Measurements from ENCODE around the gene LCP2. TPM values are rescaled to one million over a fixed set of nuclear protein-coding genes. Genes with fewer than 3 reads are reported as not detected.

Gene LCP2
- total RNA-seq, 6 donors from 2014 or later, result 43.0 to 148 (median 68.6) TPM

- 49 to 85% methylated on average over 3 of the region's 3 CpGs for WGBS, 2 donors
- peaks cover 15 to 51% (median 30%) of the 10 kb centered on the region in 4 donors for H3K4me1 ChIP-seq
- H3K27me3 ChIP-seq, result no peaks in the 10 kb centered on the region
- TF ChIP-seq POLR2A (IDR thresholded peaks at IDR 0.05), result peak in 1 of 4 donors; percentile 46
- TF ChIP-seq CTCF (IDR thresholded peaks at IDR 0.05), result no peak
- no peak for TF ChIP-seq EP300 (IDR thresholded peaks at IDR 0.05)
- peak; percentile 22 to 58 for TF ChIP-seq POLR2AphosphoS5 (IDR thresholded peaks at IDR 0.05)
- H3K36me3 ChIP-seq, result no peaks in the 10 kb centered on the region
- H3K4me3 ChIP-seq, result no peak overlapping the region
- no peaks in the 10 kb centered on the region for H3K9me3 ChIP-seq
- DNase-seq, result peak in 1 of 2 donors; percentile 78
- peak; percentile 62 to 73 for ATAC-seq (ENCODE audit: low FRiP score in 2 of 2)
- peak overlapping the region in 2 of 4 donors; percentile 26 to 74 for H3K27ac ChIP-seq
Observed at GRCh38 chr5:170312666-170313065, 15.1 kb upstream of the LCP2 start.

DNA sequence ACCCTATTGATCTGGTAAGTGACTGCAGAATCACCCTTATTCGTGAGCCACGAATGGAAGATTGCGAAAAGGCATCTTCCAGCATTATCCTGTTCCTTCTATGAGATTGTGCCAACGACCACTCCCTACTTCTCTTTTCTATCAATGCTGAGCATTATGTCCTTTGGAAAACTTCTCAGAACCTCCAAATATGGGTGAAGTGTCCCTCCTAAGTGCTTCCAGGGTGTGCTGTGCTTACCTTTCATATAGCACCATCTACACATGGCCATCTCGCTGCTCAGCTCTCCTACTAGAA is 14.7 kb upstream of the LCP2 start:
- H3K27ac ChIP-seq, result peak overlapping the region in 3 of 4 donors; percentile 16 to 74 (median 26)
- H3K4me3 ChIP-seq, result no peak overlapping the region
- WGBS, 2 donors, result 83 to 88% methylated on average over 5 of the region's 5 CpGs
- no peak for TF ChIP-seq POLR2A (IDR thresholded peaks at IDR 0.05)
- no peak for TF ChIP-seq EP300 (IDR thresholded peaks at IDR 0.05)
- no peak for TF ChIP-seq CTCF (IDR thresholded peaks at IDR 0.05)
- TF ChIP-seq POLR2AphosphoS5 (IDR thresholded peaks at IDR 0.05), result no peak
- no peaks in the 10 kb centered on the region for H3K27me3 ChIP-seq
- DNase-seq (peak in 1 of 2 donors; percentile 19), ATAC-seq (ENCODE audit: low FRiP score in 2 of 2) (no peak)
- H3K4me1 ChIP-seq, result peaks cover 15 to 51% (median 30%) of the 10 kb centered on the region in 4 donors
- no peaks in the 10 kb centered on the region for H3K9me3 ChIP-seq
- H3K36me3 ChIP-seq, result no peaks in the 10 kb centered on the region

DNA sequence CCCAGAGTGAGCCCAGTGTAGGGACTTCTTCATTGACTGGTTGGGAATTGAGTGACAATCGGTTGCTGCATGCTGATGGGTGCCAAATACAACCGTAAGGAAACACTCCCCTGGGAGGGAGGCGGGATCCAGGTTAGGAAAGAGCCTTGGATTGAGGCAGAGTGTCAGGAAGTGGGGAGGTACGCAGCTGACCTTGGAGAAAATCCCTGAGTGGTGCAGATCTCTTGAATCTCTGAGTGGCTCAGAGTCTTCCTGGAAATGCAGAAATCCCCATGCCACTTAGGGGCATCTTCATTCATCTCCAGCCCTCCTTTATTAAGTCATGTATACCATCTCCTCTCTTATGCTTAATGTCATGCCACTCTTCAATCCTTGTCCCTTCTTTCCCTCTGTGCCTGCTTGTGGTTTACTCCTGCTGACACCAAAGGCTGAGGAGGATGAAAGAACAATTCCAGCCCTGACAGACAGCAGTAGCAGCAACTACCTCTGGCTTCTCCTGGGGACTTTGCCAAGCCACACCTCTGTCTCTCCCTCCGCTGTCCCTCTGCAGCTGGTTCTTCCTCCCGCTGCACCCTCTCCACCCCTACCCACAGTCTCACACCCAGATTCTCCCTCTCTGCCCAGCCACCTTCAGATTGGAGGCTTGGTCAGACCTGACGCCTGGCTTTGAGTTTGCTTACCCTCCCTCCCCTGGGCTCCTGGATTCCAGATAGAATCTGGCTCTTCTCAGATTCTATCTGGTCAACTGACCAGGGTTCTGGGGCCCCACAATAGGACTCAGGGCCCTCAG is 14.1 kb upstream of the LCP2 start:
- no peaks in the 10 kb centered on the region for H3K36me3 ChIP-seq
- H3K27ac ChIP-seq, result peak overlapping the region in 2 of 4 donors; percentile 26 to 74
- 66 to 74% methylated on average over 7 of the region's 7 CpGs for WGBS, 2 donors
- peaks cover 15 to 56% (median 30%) of the 10 kb centered on the region in 4 donors for H3K4me1 ChIP-seq
- H3K27me3 ChIP-seq, result no peaks in the 10 kb centered on the region
- no peak for ATAC-seq (ENCODE audit: low FRiP score in 2 of 2)
- peak in 1 of 2 donors; percentile 20 for DNase-seq
- no peak overlapping the region for H3K4me3 ChIP-seq
- H3K9me3 ChIP-seq, result no peaks in the 10 kb centered on the region
- TF ChIP-seq POLR2AphosphoS5 (IDR thresholded peaks at IDR 0.05), result no peak
- no peak for TF ChIP-seq EP300 (IDR thresholded peaks at IDR 0.05)
- no peak for TF ChIP-seq POLR2A (IDR thresholded peaks at IDR 0.05)
- no peak for TF ChIP-seq CTCF (IDR thresholded peaks at IDR 0.05)

DNA sequence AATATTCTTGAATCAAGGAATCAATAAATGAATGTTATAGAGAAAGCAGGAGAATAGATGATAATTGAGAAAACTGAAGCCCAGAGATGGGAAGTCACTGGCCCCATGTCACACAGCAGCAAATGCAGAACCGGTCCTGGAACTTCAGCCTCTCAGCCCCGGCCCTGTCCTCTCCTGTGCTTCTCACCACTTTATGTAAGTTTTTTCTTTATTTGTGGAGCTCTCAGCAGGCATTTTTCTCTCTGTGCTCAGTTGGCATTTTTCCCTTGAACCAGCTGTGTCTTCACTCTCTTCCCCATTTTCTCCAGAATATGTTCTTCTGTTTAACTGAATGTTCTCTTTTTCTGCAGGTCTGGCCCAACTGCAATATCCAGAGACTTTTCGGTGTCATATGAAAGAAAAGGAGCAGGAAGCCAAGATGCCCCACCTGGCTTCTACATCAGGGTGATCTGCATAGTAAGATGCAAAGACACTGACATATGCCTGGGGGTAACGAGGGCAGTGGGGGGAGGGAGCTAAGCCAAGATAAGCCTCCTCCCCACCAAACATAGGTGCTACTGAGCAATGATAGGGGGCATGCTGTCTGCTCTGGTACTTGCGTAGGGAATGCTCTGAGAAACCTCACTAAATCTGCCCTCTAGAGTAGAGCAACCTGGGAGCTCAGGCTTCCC is 12.8 kb upstream of the LCP2 start:
- H3K27ac ChIP-seq, result peak overlapping the region in 2 of 4 donors; percentile 11 to 36
- no peaks in the 10 kb centered on the region for H3K27me3 ChIP-seq
- no peak for TF ChIP-seq CTCF (IDR thresholded peaks at IDR 0.05)
- no peak for TF ChIP-seq POLR2A (IDR thresholded peaks at IDR 0.05)
- no peak for TF ChIP-seq POLR2AphosphoS5 (IDR thresholded peaks at IDR 0.05)
- TF ChIP-seq EP300 (IDR thresholded peaks at IDR 0.05), result no peak
- H3K9me3 ChIP-seq, result no peaks in the 10 kb centered on the region
- WGBS, 2 donors, result 63 to 70% methylated on average over 5 of the region's 5 CpGs
- no peaks in the 10 kb centered on the region for H3K36me3 ChIP-seq
- peaks cover 15 to 60% (median 30%) of the 10 kb centered on the region in 4 donors for H3K4me1 ChIP-seq
- DNase-seq (peak in 1 of 2 donors; percentile 25), ATAC-seq (ENCODE audit: low FRiP score in 2 of 2) (no peak)
- no peak overlapping the region for H3K4me3 ChIP-seq

Data from upper lobe of left lung (tissue), 6 donors.